SK-N-SH (cell line): ENCODE data around the gene DCTD.

ENCODE experiments used
- CTCF ChIP-seq: fragments of 200-600 bp; sonication (generic); IDR thresholded peaks from 2 replicates; pipeline ENCODE4 v1.6.1; 2017; ENCODE audit warnings: antibody characterized with exemption, mild to moderate bottlenecking, moderate library complexity
- EP300 ChIP-seq, 2 experiments: IDR thresholded peaks; 2 replicates each; pipeline versions ENCODE4 v1.4.0 to v1.6.1; 2012; ENCODE audit warnings: borderline replicate concordance in 1 of 2, low read depth in 1 of 2, low read length in 1 of 2
- EZH2phosphoT487 ChIP-seq: fragments of 200-600 bp; sonication (generic); IDR thresholded peaks from 2 replicates; pipeline ENCODE4 v1.6.1; 2017; ENCODE audit warnings: low read depth, mixed run types, mild to moderate bottlenecking, antibody characterized with exemption, moderate library complexity, borderline replicate concordance
- TAF1 ChIP-seq: IDR thresholded peaks from 2 replicates; pipeline ENCODE4 v1.6.1; 2012; ENCODE audit warnings: low read depth, mild to moderate bottlenecking, low read length, moderate library complexity, borderline replicate concordance
- TCF12 ChIP-seq: IDR thresholded peaks from 2 replicates; pipeline ENCODE4 v1.4.0; 2012
- YY1 ChIP-seq: IDR thresholded peaks from 2 replicates; pipeline ENCODE4 v1.4.0; 2012; ENCODE audit warnings: low read depth, mild to moderate bottlenecking

GRCh38 chr4:182875453-182876405 is 41.5 kb downstream of the DCTD start:
- no peak for TF ChIP-seq CTCF
- TF ChIP-seq TAF1 = no peak
- TF ChIP-seq EP300 (IDR thresholded peaks at IDR 0.05; ENCODE audit: borderline replicate concordance in 1 of 2, low read depth in 1 of 2, low read length in 1 of 2) = no peak
- TF ChIP-seq TCF12 = no peak
- no peak for TF ChIP-seq YY1
- no peak for TF ChIP-seq EZH2phosphoT487
